NCI-H345 (cell line): ENCODE measurements around the gene SLC9A3.

Experiments used
- DNase-seq: peaks from one replicate; lab custom pipeline; 2025; lab: John Stamatoyannopoulos, UW

SLC9A3 gene

DNA sequence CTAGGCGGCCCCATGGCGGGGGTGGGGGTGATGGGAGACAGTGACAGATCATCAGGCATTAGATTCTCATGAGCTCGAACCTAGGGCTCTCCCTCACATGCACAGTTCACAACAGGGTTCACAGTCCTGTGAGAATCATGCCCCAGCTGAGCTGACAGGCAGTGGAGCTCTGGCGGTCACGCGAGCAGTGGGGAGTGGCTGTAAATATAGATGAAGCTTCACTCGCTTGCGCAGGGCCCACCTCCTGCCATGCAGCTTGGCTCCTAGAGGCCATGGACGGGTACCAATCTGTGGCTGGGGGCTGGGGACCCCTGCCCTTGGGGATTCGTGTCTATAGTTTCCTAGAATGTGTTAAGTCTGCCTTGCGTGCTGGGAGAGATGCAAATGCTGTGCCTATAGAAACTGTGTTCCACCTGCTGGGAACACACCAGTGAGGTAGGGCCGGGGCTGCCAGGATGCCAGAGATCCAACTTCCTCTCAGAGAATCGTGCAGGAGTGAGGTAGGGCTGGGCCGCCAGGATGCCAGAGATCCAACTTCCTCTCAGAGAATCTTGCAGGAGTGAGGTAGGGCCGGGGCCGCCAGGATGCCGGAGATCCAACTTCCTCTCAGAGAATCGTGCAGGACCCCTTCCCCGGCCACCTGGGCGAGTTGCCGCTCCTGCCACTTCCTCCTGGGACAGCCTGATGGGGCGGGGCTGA, 95.3 kb downstream of the SLC9A3 start:
- DNase-seq: no peak

DNA sequence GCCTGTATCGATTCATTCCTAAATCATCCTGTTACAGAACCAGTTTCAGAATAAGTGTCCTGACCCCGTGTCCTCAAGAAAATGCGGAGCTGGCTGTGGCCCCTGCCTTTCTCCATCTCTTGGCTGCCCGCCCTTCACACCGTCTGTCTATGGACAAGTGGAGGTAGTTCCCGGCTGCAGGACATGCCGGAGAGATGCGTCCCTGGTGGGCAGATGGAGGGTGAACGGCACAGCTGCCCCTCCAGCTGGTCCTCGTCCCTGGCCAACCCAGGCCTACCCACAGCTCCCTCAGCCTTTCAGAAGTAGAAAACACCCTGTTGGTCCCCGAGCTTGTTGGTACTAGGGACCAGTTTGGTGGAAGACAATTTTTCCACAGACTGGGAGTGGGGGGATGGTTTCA, 96.0 kb downstream of the SLC9A3 start:
- no peak for DNase-seq

DNA sequence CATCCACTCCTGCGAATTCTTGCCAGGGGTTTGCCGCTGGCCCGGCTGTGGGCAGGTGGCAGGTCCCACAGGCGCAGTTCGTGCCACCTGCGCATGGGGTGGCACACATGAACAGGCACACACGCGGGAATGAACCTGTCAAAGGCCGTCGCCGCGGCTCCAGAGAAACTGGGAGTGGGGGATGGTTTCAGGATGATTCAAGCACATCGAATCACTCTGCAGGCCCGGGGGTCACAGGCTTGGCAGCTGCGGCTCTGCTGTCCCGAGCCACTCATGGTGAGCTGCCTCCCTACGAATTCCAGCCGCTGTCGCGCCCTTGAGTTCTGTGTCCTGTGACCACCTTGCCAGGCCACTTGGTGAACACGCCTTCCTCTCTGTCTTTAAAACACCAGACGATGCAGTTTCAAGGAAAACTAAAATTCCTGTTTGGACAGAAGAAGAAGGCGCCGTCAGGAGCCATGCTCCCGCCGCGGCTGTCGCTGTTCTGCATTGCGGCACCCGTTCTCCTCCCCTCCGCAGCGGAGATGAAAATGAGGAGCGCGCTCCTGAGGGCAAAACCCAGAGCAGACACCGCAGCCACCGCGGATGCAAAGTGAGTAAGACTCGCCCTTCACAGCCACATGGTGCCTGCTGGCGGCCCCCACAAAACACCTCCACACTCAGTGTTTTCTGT, 96.7 kb downstream of the SLC9A3 start:
- DNase-seq: no peak

DNA sequence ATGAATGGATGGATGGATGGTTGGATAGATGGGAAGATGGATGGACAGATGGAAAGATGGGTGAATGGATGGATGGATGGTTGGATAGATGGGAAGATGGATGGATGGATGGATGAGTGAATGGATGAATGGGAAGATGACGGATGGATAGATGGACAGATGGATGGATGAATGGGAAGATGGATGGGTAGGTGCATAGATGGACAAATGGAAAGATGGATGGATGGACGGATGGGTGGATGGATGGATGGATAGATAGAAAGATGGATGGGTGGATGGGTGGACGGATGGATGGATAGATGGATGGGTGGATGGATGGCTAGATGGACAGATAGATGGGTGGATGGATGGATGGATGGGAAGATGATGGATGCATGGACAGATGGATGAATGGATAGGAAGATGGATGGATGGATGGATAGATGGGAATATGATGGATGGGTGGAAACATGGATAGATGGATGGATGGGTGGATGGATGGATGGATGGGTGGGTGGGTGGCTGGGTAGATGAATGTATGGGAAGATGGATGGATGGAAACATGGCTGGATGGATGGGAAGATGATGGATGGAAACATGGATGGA, 97.8 kb downstream of the SLC9A3 start:
- no peak for DNase-seq

GRCh38 chr5:425714-426113, 98.5 kb downstream of the SLC9A3 start:
- peak; percentile 20 for DNase-seq

- no peak for DNase-seq
These were observed 99.7 kb downstream of the SLC9A3 start for GRCh38 chr5:424301-425110.

DNA sequence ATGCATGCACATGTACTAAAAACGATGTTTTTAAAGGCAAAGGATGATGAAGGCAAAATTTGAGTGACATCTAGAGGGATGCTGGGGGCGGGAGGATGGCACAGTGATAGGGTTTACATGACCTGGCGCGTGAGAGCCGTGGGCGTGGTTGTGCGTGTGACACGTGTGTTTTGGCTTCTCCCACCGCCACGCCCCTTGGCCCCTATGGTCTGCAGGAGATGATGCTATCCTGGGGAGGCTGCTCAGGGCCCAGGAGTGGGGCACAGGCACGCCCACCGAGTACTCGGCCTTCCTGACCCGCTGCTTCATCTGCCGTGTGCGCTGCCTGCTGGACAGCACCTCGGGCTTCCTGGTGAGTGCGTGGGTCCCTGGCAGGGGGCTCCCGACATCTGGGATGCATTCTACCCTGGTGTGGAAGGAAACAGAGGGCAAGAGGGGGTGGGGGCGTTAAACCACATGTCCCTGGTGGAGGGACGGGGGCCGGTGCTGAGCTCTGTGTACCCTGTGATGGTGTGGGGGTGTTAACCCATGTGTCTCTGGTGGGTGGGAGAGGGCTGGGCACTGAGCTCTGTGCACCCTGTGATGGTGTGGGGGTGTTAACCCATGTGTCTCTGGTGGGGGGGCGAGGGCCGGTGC, 100.5 kb downstream of the SLC9A3 start:
- DNase-seq: no peak

DNA sequence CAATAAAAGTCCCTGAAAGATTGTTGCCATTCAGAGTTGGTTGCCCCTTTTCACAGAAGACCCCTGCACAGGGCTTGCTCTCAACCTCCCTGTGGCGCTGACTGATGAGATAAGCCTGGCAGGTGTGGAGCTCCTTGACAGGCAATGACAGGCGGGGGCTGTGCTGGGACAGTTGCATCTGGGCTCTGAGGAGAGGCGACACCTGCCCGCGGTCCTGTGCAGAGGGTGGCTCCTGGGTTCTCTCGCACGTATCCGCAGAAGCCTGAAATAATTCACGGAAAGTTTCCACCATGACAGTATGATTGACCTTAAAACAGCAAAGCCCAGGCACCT, 101.0 kb downstream of the SLC9A3 start:
- no peak for DNase-seq

- no peak for DNase-seq
These were observed 101.7 kb downstream of the SLC9A3 start for GRCh38 chr5:422323-423232.

DNA sequence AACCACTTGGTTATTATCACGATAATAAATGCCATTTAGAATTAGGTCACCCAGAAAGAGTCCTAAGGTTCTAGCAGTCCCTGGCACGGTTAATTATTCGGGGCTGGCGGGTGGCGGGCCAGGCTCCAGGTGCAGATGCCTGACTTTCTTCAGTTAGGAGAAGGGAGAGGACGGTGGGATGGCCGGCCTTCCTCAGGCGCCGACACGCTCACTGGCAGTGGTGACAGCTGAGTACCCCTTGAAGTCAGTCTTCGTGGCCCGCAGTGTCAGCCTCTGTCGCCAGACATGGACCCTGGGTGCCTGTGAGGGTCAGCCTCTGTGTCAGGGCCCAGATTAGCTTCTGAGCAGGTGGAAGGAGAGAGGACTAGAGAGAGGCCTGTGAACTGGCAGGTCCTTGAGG, 102.3 kb downstream of the SLC9A3 start:
- DNase-seq: no peak

DNA sequence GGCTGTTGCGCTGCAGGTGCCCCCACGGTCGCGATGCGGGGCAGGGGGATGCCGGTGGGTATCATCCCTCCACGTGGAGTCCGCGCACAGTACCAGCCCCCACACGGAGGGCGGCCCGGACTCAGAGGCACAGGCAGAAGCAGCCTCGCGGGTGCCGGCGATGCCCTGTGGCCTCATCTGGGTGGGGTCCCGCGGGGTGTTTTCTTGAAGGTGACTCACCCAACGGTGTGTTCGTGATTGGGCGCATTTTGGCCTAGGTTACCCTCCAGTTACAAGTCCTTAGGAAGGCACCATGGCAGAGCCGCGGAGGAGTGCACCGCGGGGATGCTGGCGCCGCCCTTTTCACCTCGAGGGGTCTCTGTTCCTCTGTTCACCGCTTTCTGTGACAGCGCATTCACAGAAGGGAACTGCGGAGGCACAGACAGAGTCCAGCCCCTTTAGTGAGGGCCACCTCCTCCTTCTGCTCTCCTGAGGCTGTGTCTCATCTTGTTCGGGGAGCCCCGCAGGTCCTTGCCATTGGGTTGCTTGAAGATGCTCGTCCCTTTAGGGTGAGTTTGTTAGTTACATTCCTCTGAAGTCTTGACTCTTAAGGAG, 102.9 kb downstream of the SLC9A3 start:
- no peak for DNase-seq

- no peak for DNase-seq
These were observed 103.5 kb downstream of the SLC9A3 start for GRCh38 chr5:420632-421286.
